ENCODE results near the gene CCT6A.
"Not testable (repeated sequence)": the region's sequence is repeated elsewhere in the genome, so short reads cannot be mapped to it uniquely, and the experiment has no call there.

The CCT6A gene

GRCh38 chr7:56051053-56051338 lies 569 bp upstream of the CCT6A start:
- in situ Hi-C loops (cut with HindIII; ENCODE audit: low sequenced_read_pairs), result no loop called here

GRCh38 chr7:56053379-56053778 lies 1.8 kb downstream of the CCT6A start:
- in situ Hi-C loops (cut with HindIII; ENCODE audit: low sequenced_read_pairs), result no loop called here

DNA sequence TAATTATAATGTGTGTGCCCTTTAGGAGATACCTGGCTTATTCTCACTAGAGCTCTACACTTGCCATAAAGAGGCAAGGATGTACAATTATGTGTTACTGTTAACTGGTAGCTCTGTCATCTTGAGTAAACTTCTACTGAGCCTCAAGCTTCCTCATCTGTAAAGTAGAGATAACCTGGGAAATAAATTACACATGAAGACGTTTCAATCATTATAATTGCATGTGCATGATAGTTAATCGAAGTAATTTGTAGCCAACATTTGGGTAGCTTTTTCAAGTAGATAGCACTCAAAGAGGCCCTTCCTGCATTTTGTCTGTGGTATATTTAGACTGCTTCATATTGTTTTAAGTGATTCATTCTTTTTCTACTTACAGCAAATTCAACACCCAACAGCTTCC lies 2.4 kb downstream of the CCT6A start:
- in situ Hi-C loops (cut with HindIII; ENCODE audit: low sequenced_read_pairs), result no loop called here

DNA sequence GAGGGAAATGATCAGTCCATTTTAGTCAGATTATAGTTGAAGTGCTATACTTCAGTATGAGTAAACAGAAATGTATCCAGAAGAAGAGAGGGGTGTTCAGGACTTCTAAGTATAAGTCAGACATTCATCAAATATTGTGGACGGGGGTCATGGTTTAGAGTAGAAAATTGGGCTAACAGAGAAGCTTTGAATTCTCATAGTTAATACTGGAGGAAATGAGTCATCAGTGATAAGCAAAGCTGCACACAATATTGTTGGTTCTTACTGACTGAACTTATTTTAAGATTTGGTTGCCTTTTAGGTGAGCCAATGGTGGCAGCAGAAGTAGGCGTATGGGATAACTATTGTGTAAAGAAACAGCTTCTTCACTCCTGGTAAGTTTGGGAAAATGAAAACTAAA lies 10.8 kb downstream of the CCT6A start:
- in situ Hi-C loops (cut with HindIII; ENCODE audit: low sequenced_read_pairs), result loop anchor here (5.0 kb wide), 1 partner anchor 80 kb away; no protein-coding TSS in a partner anchor

- in situ Hi-C loops (cut with HindIII; ENCODE audit: low sequenced_read_pairs), result loop anchor here (5.0 kb wide), 1 partner anchor 81 kb away; no protein-coding TSS in a partner anchor
Observed at GRCh38 chr7:56063500-56063881, 11.9 kb downstream of the CCT6A start.

DNA sequence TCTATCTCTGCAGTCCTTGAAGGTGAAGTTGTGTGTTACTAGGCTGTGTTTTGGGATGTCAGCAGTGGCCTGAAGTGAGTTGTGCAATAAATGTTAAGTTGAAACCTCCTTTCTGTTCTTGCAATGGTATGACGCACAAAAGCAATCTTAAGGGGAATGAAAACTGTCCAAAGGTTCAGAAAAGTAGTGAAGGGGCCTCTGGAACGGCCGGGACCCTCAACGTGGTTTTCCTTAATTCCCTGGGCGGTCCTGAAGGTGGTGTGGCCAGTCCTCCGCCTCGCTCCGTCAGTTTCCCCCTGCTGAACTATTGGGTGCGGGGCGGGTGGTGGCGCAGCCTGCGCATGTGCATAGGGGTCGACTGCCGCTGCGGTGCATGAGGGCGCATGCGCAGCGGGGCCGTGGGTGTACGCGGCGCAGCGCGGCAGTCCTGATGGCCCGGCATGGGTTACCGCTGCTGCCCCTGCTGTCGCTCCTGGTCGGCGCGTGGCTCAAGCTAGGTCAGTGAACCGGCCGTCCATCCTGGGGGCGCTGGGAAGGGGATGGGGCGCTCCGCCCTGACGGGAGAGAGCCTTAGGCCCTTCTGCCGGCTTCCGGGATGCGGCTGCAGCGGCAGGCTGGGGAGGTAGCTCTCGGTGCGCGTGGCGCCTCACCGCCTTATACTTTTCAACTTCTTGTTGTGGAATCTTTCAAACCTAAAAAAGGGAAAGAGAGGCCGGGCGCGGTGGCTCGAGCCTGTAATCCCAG lies 12.5 kb downstream of the CCT6A start, which contains the start of gene SUMF2:
TSS of gene SUMF2 (plus strand) at position 405 of the 744 bp plus-strand sequence. CDS start at position 431, 26 bp downstream.
- in situ Hi-C loops (cut with HindIII; ENCODE audit: low sequenced_read_pairs), result loop anchor here (5.0 kb wide), 1 partner anchor 82 kb away; no protein-coding TSS in a partner anchor

- in situ Hi-C loops (cut with HindIII; ENCODE audit: low sequenced_read_pairs), result not testable (repeated sequence)
Observed at GRCh38 chr7:56066376-56066775, 14.8 kb downstream of the CCT6A start.

GRCh38 chr7:56074371-56074791 lies 22.8 kb downstream of the CCT6A start:
- in situ Hi-C loops (cut with HindIII; ENCODE audit: low sequenced_read_pairs), result no loop called here

GRCh38 chr7:56077681-56078080 lies 26.1 kb downstream of the CCT6A start:
- in situ Hi-C loops (cut with HindIII; ENCODE audit: low sequenced_read_pairs), result no loop called here

GRCh38 chr7:56078196-56078595 lies 26.6 kb downstream of the CCT6A start:
- in situ Hi-C loops (cut with HindIII; ENCODE audit: low sequenced_read_pairs), result no loop called here

- in situ Hi-C loops (cut with HindIII; ENCODE audit: low sequenced_read_pairs), result no loop called here
Observed at GRCh38 chr7:56079450-56080185, 28.1 kb downstream of the CCT6A start.

DNA sequence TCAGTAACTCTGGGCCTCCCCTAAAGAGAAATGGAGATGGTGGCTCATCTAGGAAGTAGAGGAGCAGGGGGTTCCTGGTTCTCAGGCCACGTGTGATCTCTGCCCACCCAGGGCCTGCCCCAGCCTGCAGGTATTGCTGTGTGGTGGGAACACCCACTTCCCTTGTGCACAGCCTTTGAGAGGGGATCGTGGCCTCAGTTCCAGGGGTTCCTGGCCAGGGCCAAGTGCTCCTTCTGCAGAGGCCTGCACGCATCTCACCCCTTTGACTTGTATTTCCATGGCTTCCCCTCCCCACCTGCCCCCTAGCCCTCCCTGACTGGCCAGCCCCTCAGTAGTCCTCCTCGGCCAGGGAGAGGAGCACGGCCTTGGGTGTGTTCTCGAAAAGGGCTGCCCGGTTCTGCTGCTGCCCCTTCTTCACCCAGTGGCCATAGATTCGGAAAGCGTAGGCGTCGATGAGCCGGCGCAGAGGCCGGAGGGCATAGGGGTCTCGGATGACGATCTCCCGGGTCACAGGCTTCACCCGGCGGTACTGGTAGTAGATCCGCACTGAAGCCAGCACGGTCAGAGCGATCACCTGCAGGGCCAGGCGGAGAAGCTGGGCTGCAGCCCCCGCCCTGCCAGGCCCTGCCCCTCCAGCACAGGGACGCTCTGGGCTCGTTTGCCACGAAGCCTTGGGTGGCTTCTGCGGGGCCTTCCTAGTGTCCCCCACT lies 29.3 kb downstream of the CCT6A start:
- in situ Hi-C loops (cut with HindIII; ENCODE audit: low sequenced_read_pairs), result not testable (repeated sequence)

DNA sequence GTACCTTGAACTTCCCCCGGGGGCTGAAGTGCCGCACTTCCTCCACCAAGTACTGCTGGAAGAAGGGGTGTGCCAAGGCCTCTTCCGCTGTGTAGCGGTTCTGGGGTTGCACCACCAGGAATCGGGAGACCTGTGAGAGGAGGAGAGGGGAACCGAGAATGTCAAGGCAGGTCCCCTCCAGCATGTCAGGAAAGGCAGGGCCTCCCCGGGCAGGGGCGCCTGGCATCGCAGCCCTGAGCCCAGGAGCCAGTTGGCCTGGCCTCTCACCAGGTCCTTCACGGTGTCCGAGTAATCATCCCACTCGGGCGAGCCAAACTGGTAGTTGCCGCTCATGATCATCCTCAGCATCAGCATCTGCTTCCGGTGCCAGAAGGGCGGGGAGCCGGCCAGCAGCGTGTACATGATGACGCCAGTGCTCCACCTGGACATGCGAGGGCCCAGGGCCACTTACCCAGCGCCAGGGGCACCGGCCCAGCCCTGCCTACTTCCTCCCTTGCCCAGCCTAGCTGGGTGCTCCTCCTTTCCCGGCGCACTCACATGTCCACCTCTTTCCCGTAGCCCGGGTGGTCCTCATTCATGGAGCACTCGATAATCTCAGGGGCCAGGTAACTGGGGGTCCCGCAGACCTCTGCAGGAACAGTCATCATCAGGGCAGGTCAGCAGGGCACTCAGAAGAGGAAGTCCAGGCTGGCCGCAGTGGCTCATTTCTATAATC lies 30.2 kb downstream of the CCT6A start:
- in situ Hi-C loops (cut with HindIII; ENCODE audit: low sequenced_read_pairs), result no loop called here

DNA sequence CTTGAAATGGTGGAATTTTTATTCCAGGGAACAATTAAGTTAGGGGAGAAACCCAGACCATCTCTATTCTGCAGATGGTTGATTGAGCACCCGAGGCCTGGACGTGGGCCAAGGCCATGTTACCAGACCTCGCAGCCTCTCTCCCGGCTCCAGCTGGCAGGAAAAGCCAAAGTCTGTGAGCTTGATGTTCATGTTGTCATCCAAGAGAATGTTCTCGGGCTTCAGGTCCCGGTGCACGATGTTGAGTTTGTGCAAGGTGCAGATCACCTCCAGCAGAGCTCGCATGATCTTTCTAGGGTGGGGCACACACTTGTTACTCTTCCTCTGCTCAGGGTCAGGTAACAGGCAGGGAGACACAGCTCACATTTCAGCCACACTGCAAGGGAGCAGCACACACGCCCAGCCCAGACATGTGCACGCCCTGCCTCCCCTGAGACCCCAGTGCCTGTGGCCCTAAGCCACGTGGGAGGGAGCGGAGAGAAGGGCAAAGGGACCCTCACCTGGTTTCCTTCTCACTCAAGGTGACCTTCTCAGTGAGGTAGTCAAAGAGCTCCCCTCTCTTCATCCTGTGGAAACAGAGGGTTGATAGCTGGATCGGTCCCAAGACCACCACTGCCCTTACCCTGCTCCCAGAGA lies 31.7 kb downstream of the CCT6A start:
- in situ Hi-C loops (cut with HindIII; ENCODE audit: low sequenced_read_pairs), result no loop called here

DNA sequence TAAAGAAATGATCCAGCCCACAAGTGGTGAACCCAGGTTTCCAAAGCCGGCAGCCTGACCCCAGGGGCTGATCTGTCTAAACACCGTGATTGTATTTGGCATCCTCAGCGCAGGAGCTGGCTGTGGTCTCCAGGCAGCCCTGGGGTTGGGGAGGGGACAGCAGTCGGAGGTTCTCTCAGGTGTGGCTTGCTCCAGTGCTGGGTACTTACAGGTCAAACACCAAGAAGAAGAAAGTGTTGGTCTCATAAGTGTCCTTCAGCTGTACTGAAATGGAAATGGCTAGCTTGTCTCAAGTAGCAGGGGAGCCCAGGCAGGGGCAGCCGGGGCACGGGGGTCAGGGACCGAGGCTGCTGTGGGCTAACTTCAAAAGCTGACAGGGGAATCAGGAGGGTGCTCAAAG lies 35.2 kb downstream of the CCT6A start:
- in situ Hi-C loops (cut with HindIII; ENCODE audit: low sequenced_read_pairs), result no loop called here

DNA sequence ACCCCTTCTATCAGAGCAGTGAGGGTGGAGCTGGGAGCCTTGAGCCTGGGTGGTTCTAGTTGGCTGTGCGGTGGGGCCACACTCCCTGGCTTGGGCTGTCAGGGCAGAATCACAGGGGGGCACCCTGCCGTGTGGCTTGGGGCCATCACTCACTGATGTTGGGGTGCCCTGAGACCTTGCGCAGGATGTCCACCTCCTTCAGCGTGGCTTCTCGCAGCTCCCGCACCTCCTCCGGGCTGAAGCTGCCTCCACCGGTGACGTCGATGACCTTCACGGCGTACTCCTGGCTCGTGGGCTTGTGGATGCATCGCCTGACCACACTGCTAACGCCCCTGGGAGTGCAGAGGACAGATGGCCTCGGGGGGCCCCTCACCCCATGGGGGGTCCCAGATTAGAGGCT lies 35.9 kb downstream of the CCT6A start:
- in situ Hi-C loops (cut with HindIII; ENCODE audit: low sequenced_read_pairs), result no loop called here

DNA sequence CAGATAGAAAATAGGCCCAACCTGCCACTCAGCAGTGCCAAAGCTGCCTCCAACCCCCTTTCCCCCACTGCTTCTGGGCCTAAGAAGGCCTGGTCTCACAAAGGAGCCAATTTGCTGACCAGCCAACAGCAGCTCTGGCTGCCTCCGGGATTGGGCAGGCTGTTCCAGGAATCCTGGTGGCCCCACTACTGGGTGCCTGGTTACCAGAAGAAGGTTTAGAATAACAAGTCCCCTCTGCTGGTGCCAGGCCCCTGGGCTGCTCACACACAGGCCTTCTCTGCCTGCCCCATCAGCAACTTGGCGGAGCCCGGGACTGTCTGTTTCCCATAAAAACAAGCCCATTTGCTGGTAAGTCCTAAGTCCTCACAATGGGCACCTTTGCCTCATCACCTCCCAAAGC lies 40.0 kb downstream of the CCT6A start:
- in situ Hi-C loops (cut with HindIII; ENCODE audit: low sequenced_read_pairs), result no loop called here

DNA sequence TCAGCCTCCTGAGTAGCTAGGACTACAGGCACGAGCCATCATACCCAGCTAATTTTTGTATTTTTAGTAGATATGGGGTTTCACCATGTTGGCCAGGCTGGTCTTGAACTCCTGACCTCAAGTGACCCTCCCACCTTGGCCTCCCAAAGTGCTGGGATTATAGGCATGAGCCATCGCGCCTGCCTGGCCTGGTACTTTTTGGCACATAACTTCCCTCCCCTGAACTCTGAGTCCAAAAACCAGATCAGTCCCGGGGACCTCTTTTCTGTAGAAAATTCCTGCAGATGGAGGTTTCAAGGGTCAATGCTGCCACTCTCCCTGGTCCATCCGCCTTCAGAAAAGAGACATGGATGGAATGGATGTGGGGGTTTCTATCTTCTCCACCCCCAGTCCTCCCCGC lies 40.8 kb downstream of the CCT6A start:
- in situ Hi-C loops (cut with HindIII; ENCODE audit: low sequenced_read_pairs), result not testable (repeated sequence)

- in situ Hi-C loops (cut with HindIII; ENCODE audit: low sequenced_read_pairs), result no loop called here
Observed at GRCh38 chr7:56092789-56093531, 41.4 kb downstream of the CCT6A start, which contains the start of gene PHKG1. PHKG1 (minus strand) TSS chr7:56092952; CDS start chr7:56088941, 4,011 bp downstream.

DNA sequence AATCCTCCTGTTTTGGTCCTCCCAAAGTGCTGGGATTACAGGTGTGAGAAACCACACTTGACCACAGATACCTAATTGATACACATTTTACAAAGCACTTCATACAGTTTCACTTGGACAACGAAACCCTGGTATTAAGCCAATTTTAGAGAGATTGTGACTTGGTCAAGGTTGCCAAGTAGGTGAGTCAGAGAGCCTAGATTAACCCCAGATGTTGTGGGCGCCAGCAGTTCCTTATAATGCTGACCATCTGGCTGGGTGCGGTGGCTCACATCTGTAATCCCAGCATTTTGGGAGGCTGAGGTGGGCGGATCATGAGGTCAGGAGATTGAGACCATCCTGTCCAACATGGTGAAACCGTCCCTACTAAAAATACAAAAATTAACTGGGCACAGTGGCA lies 46.1 kb downstream of the CCT6A start:
- in situ Hi-C loops (cut with HindIII; ENCODE audit: low sequenced_read_pairs), result no loop called here

Measured in endothelial cell of hepatic sinusoid (primary cell).